HG03521 (cell line): ENCODE data around the gene OPN3.
A peak's percentile ranks its signal among the peaks of the same experiment; 100 is the strongest.

Source experiments
- ATAC-seq: cut with Tn5 transposase; IDR thresholded peaks from one replicate; pipeline ENCODE4 v1.9.1; 2021; ENCODE audit warnings: mild to moderate bottlenecking, moderate library complexity; ENCODE audit not compliant: unreplicated experiment

OPN3 gene

DNA sequence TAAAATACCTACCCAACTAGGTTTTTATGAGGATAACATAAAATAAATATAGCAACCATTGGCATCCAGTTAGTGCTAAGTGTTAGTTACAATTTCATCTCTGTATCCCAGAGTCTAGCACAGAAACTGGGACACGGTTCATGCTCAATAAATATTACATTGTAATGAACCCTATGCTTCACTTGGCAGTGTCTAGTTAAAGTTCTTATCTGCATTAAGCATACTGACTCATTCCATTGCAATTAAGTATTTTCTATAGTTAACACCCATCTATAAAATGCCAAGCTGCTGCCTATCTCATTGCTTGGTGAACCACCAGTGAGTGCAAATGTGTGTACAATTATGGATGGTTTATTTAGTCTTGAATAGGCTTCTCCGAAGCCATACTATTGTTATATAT lies 15.2 kb downstream of the OPN3 start:
- no peak for ATAC-seq

DNA sequence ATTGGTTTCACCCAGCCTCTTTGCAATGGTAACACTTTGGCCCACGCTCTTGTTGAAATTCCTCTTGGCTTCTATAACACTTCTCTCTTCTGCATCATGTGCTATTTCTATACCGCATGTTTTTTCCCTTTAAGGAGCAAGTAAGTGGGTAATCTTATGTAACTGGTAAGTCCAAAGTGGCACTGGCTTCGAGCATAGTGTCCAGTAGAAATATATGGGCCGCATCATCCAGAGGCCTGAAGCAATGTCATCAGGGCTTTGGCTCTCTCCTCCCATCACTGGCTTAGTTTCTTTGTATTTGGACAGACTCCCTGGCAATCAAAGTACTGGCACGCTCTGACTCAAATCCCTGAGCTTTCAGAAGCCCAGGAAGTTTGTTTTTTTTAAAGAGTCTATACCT lies 17.5 kb downstream of the OPN3 start:
- ATAC-seq, result no peak

DNA sequence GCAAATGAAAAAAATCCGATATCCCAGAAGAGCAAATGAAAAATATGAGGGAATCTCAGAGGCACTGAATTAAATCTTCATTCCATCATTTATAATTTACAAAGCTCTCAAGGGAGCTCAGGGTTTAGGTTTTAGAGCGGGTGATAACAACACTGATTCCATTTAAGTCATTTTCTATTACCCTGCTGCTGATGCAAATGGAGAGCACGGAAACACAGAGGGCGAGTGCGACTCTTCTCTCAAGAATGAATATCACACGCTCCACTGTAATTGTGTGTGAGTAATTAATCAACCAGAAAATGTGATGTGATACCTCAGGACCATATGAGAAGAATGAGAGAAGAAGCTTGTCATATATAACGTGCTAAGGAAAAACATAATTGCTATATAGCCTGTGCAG lies 22.7 kb downstream of the OPN3 start:
- ATAC-seq, result no peak

GRCh38 chr1:241615043-241615974 lies 24.9 kb downstream of the OPN3 start:
- no peak for ATAC-seq

- ATAC-seq, result no peak
Measured at GRCh38 chr1:241614572-241614971, 25.6 kb downstream of the OPN3 start.

GRCh38 chr1:241614144-241614543 lies 26.0 kb downstream of the OPN3 start:
- ATAC-seq, result no peak

DNA sequence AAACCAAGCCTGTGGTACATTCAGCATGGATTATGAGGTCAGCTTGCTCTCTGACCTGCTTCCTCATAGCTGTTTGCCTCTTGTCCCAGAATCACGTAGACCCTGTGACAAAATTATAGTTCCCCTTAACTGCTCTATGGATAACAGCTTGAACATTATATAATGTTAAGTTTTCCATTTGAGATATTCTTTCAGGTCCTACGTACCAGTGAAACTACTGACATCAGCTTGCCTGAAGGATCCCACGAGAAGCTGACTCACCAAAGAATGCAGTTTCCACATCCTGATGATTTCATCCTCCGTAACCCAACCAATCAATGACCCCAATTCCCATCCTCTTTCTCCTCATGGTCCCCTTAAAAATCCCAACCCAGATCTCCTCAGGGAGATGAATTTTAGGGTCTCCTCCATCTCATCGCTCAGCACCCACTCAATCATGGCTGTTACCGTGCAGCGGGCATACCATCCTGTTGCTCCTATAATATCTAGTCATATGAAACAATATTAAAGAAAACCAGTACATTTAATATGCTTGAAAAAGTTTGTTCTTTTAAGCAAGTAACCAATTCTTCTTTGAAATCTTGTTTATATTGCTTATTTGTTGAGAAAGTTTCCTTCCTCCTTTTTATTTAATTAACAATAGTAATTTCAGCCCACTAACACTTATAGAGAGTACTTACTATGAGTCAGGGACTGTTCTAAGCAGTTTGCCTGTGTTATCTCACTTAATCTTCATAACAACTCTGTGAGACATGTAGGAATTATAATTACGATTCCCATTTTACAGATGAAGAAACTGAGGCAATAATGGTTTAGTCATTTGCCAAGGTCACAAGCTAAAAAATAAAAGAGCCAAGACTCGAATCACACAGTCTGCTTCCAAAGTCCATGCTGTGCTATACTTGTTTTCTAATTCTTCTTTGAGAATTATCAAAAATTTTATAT lies 27.4 kb downstream of the OPN3 start:
- no peak for ATAC-seq

DNA sequence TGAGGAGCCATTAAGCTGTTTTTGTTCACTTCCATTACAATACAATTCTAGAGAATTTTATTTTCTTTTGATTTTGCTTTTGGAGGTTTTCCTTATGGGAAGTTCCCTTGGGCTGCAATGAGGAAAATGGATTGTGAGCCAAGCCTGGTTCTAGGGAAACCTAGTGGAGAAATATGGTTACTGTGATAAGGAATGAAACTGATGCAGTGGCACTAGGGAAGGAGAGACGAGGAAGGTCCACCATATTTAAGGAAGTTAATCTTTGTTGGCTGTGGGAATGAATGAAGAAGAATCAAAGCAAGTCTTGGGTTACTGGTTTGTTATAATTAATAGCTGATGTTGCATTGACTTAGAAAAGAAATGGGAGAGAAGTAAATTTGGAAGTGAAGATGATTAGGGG lies 28.4 kb downstream of the OPN3 start:
- ATAC-seq, result no peak

DNA sequence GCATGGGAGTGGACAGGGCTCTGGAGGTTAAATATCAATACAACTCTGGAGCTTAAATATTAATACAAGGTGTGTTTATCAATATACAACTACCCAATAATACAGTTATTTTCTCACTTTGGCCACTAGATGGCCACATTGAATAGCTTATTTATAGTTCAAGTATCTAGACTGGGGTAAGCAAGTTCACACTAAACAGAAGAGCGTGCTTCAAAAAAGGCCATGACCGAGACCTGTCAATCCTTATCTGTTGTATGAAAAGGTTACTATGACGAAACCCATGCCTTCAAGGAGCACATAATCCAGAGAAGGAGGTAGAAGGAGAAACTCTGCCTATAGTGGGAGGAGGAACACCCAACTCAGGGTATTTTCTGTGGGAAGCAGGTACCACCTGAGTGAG lies 29.1 kb downstream of the OPN3 start:
- ATAC-seq, result peak; percentile 88

GRCh38 chr1:241610056-241610815 lies 29.9 kb downstream of the OPN3 start:
- no peak for ATAC-seq

DNA sequence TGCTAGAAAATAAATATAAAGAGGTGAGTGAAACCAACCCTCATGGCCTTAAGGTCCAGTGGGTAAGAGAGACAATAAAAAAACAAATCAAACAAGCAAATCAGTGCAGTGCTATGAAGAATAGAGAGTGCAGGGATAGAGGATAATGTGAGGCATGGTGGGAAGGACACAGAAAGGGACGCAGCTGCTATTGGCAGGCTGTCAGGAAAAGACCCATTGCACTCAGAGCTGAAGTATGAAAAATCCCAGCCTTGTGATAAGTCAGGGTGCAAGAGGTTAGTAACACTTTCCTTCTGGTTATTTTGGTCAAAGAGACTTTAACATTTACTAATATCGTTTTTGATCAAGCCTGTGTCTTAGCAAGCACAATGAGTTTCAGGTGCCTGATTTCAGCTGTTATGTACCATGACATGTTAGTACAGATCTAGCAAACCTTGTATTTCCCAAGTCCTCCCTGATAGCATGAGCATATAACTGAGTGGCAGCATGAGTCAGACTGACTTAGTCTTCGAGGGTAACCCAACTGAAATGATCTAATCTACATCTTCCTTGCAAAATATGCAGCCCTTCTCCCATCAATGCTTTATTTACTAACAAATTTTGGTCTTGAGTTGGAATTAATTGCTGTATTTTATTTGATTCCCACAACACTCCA lies 31.7 kb downstream of the OPN3 start:
- ATAC-seq, result no peak

DNA sequence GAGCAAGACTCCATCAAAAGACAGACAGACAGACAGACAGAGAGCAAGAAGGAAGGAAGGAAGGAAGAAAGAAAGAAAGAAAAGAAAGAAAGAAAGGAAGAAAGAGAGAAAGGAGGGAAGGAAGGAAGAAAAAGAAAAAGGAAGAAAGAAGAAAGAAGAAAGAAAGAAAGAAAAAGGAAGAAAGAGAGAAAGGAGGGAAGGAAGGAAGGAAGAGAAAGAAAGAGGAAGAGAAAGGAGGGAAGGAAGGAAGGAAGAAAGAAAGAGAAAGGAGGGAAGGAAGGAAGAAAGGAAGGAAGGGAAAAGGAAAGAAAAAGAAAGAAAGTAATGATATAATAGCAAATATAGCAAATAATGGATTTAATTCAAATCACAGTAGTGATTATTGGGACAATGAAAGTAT lies 32.7 kb downstream of the OPN3 start:
- no peak for ATAC-seq

DNA sequence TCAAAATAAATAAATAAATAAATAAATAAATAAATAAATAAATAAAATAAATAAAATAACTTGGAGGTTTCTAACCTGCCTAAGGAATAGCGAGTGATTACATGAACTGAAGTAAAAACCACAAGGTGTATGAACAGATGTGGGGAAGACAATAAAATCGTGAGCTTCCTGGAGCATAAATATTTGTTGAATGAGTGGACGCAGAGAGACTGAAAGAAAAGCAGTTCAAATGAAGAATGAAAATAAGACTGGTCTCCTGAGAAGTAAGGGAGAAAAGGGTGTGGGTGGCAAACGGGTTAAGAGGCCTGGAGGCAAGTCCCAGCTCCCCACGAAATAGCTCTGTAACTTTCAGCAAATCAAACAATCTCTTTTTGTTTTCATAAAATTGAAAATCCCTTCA lies 33.6 kb downstream of the OPN3 start:
- no peak for ATAC-seq

DNA sequence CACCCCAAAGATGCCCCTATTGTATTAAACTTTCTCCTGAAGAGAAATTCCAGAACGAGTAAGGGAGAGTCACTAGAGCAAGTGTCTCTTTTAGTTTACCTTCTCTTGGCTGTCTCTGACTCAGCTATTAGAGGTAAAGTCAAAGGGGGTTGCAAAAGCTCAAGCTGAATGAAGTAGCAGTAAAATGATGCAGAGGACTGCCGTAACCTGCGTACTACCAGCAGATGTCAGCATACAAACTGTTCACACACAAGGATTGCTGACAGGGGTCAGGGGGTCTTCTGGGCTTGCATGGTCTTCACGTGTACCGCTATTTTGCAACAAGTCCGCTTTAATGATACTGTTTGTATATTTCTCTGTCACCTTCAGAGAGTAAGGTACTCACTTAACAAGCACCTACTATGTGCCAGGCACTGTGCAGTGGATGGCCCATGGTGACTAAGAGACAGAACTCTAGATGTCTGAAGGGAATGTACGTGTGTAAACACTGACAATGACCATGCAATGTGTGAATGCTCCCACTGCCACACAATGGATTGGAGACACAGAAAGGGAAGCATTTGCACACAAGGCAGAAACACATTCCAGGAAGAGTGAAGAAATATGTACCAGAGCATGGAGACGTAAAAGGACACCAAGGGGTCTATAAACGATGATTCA lies 34.9 kb downstream of the OPN3 start:
- ATAC-seq, result no peak

GRCh38 chr1:241603731-241604245 lies 36.4 kb downstream of the OPN3 start:
- no peak for ATAC-seq

DNA sequence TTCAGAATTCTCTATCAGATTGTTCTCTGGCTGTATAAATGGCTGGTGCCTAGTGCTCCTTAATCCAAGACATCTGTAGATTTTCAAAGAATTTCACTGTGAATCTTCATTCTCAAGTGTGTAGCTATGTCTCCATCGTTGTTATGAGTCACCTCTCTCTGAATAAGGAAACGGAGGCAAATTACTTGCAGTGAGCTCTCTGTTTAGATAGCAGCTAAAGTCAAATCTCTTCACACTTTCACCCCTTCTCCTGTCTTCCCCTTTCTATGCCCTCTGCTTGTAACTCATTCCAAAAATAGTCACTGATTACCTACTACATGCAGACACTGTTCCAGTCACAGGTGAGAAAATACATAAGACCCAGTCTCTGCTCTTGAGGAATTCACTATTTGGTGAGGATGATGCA lies 39.7 kb downstream of the OPN3 start:
- ATAC-seq, result peak; percentile 80

GRCh38 chr1:241598249-241598648 lies 41.9 kb downstream of the OPN3 start:
- no peak for ATAC-seq

DNA sequence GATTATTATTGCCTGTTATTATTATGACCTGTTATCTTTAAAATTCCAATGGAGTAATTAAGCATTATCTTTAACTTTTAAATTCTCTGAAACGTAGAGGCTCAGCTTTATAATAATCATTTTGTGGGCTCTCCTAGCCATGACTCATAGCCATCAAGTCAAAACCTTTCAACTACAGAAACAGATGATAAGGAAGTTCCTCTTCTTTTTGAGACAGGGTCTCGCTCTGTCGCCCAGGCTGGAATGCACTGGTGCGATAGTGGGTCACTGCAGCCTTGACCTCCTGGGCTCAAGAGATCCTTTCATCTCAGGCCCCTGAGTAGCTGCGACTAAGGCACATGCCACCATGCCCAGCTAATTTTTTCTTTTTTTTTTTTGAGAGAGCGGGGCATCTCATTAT lies 43.5 kb downstream of the OPN3 start:
- no peak for ATAC-seq

GRCh38 chr1:241593186-241593585 lies 47.0 kb downstream of the OPN3 start:
- no peak for ATAC-seq
